ENCODE measurements around the gene ZBTB16. TPM values are rescaled to one million over a fixed set of nuclear protein-coding genes. Genes with fewer than 3 reads are reported as not detected.

The ZBTB16 gene
- polyA plus RNA-seq, 1 donor (not counting 4 experiments of a cell fraction or from before 2014, with no cell fraction given), result 0.18 TPM

DNA sequence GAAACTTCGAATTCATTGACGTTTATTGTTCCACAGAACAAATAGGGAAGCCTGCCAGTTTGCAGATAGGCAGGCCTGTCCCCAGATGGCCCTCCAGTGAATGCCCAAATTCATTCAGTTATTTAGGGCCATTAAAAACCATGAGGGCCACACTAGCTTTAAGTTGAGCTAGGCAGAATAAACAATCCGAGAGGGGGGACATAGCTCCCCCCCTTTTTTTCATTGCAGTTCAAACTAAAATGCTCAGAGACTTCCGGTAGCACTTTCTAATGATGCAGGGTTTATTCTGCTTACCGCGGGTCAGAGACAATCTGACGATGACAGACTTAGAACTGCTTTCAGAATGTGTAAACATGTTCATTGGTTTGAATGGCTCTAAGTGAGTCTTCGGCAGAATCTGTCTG, 72.0 kb downstream of the ZBTB16 start:
- no peak overlapping the region for H2AFZ ChIP-seq (ENCODE audit: control insufficient read depth, low read length)
- H3K36me3 ChIP-seq (ENCODE audit: control insufficient read depth in 2 of 2, extremely low read depth in 1 of 2, insufficient read depth in 2 of 2, low read length in 2 of 2), result no peaks in the 10 kb centered on the region
- no peaks in the 10 kb centered on the region for H3K79me2 ChIP-seq (ENCODE audit: control insufficient read depth, insufficient read depth, low read length)
- H3K9me1 ChIP-seq (ENCODE audit: control insufficient read depth, extremely low read depth, insufficient read depth, low read length), result no peaks in the 10 kb centered on the region
- no peak for TF ChIP-seq EZH2 (IDR thresholded peaks at IDR 0.05; ENCODE audit: low read length)
- TF ChIP-seq, protein P1, sequence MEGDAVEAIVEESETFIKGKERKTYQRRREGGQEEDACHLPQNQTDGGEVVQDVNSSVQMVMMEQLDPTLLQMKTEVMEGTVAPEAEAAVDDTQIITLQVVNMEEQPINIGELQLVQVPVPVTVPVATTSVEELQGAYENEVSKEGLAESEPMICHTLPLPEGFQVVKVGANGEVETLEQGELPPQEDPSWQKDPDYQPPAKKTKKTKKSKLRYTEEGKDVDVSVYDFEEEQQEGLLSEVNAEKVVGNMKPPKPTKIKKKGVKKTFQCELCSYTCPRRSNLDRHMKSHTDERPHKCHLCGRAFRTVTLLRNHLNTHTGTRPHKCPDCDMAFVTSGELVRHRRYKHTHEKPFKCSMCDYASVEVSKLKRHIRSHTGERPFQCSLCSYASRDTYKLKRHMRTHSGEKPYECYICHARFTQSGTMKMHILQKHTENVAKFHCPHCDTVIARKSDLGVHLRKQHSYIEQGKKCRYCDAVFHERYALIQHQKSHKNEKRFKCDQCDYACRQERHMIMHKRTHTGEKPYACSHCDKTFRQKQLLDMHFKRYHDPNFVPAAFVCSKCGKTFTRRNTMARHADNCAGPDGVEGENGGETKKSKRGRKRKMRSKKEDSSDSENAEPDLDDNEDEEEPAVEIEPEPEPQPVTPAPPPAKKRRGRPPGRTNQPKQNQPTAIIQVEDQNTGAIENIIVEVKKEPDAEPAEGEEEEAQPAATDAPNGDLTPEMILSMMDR (optimal IDR thresholded peaks at IDR 0.05 in 1 of 3, IDR thresholded peaks at IDR 0.05 in 1 of 3, conservative IDR thresholded peaks at IDR 0.05 in 1 of 3; ENCODE audit: extremely low read depth in 1 of 3, insufficient read depth in 2 of 3, low read length in 3 of 3), result no peak
- H3K4me2 ChIP-seq (ENCODE audit: control insufficient read depth, extremely low read depth, insufficient read depth, low read depth, low read length), result no peak overlapping the region
- peaks cover 30% of the 10 kb centered on the region for H3K27me3 ChIP-seq (ENCODE audit: control insufficient read depth, extremely low read depth, insufficient read depth, low read length)
- dilution Hi-C loops (cut with MboI; ENCODE audit: extremely low pct_ligation_motif_present, low sequenced_read_pairs), result no loop called here
- H4K20me1 ChIP-seq (ENCODE audit: control insufficient read depth, extremely low read depth, insufficient read depth, low read length), result no peaks in the 10 kb centered on the region
- H3K9me3 ChIP-seq (ENCODE audit: control insufficient read depth, low read depth, low read length), result no peaks in the 10 kb centered on the region
- no peak overlapping the region for H3K27ac ChIP-seq (ENCODE audit: control insufficient read depth, insufficient read depth, low read length)
- no peak for DNase-seq (ENCODE audit: low read depth, low spot score)
- H3K4me3 ChIP-seq (ENCODE audit: control insufficient read depth in 2 of 3, extremely low read depth in 1 of 3, insufficient read depth in 2 of 3, low read depth in 1 of 3, low read length in 3 of 3), result no peak overlapping the region
- no peak overlapping the region for H3K9ac ChIP-seq (ENCODE audit: control insufficient read depth, extremely low read depth, insufficient read depth, low read length)
- FAIRE-seq, result no peak
- H3K4me1 ChIP-seq (ENCODE audit: control insufficient read depth, extremely low read depth, insufficient read depth, low read length), result no peaks in the 10 kb centered on the region

- no peaks in the 10 kb centered on the region for H3K9me3 ChIP-seq (ENCODE audit: control insufficient read depth, low read depth, low read length)
- no peak overlapping the region for H2AFZ ChIP-seq (ENCODE audit: control insufficient read depth, low read length)
- no peak overlapping the region for H3K4me2 ChIP-seq (ENCODE audit: control insufficient read depth, extremely low read depth, insufficient read depth, low read depth, low read length)
- no peak for DNase-seq (ENCODE audit: low read depth, low spot score)
- H3K27ac ChIP-seq (ENCODE audit: control insufficient read depth, insufficient read depth, low read length), result no peak overlapping the region
- no peaks in the 10 kb centered on the region for H3K36me3 ChIP-seq (ENCODE audit: control insufficient read depth in 2 of 2, extremely low read depth in 1 of 2, insufficient read depth in 2 of 2, low read length in 2 of 2)
- peaks cover 30% of the 10 kb centered on the region for H3K27me3 ChIP-seq (ENCODE audit: control insufficient read depth, extremely low read depth, insufficient read depth, low read length)
- no peaks in the 10 kb centered on the region for H3K9me1 ChIP-seq (ENCODE audit: control insufficient read depth, extremely low read depth, insufficient read depth, low read length)
- no peaks in the 10 kb centered on the region for H4K20me1 ChIP-seq (ENCODE audit: control insufficient read depth, extremely low read depth, insufficient read depth, low read length)
- H3K79me2 ChIP-seq (ENCODE audit: control insufficient read depth, insufficient read depth, low read length), result no peaks in the 10 kb centered on the region
- no peak overlapping the region for H3K4me3 ChIP-seq (ENCODE audit: control insufficient read depth in 2 of 3, extremely low read depth in 1 of 3, insufficient read depth in 2 of 3, low read depth in 1 of 3, low read length in 3 of 3)
- dilution Hi-C loops (cut with MboI; ENCODE audit: extremely low pct_ligation_motif_present, low sequenced_read_pairs), result no loop called here
- H3K4me1 ChIP-seq (ENCODE audit: control insufficient read depth, extremely low read depth, insufficient read depth, low read length), result no peaks in the 10 kb centered on the region
- TF ChIP-seq, protein P1 (optimal IDR thresholded peaks at IDR 0.05 in 1 of 3, IDR thresholded peaks at IDR 0.05 in 1 of 3, conservative IDR thresholded peaks at IDR 0.05 in 1 of 3; ENCODE audit: extremely low read depth in 1 of 3, insufficient read depth in 2 of 3, low read length in 3 of 3), result no peak
- TF ChIP-seq EZH2 (IDR thresholded peaks at IDR 0.05; ENCODE audit: low read length), result no peak
- H3K9ac ChIP-seq (ENCODE audit: control insufficient read depth, extremely low read depth, insufficient read depth, low read length), result no peak overlapping the region
- no peak for FAIRE-seq
Observed at GRCh38 chr11:114132417-114132816, 72.9 kb downstream of the ZBTB16 start.
